Measurements from ENCODE around the gene LGALS1. TPM values are rescaled to one million over a fixed set of nuclear protein-coding genes. Genes with fewer than 3 reads are reported as not detected.
A peak's percentile ranks its signal among the peaks of the same experiment; 100 is the strongest.

LGALS1 gene
- total and polyA plus RNA-seq, 9 of the 15 experiments (the other 6 are each of a cell fraction or from before 2014, with no cell fraction given): 160 to 800 (median 330) TPM

- TF ChIP-seq ZNF318 (IDR thresholded peaks at IDR 0.05; ENCODE audit: borderline replicate concordance in 1 of 2, low read depth in 1 of 2): no peak
Measured at GRCh38 chr22:37715760-37716159, 40.3 kb downstream of the LGALS1 start (continued).

GRCh38 chr22:37716708-37717107 lies 41.3 kb downstream of the LGALS1 start:
- BruUV-seq (replicated peaks): TSS peak; percentile 98
- ChIA-PET POLR2A (no interaction called here), CTCF (ENCODE audit: low intra/inter-chr PET ratio) (no interaction called here)
- no peak overlapping the region for H3K4me3 ChIP-seq
- no peak overlapping the region for H3K9ac ChIP-seq (ENCODE audit: insufficient read depth in 1 of 2, low read depth in 2 of 2, low read length in 2 of 2)
- H2AFZ ChIP-seq (ENCODE audit: low read depth, low read length): no peak overlapping the region
- TF ChIP-seq SRF (CRISPR knock-in tag; IDR thresholded peaks at IDR 0.05) (no peak), SMARCA4 (IDR thresholded peaks at IDR 0.05) (no peak), SREBF2 (CRISPR knock-in tag; IDR thresholded peaks at IDR 0.05) (no peak), SOX6 (IDR thresholded peaks at IDR 0.05) (no peak), TEAD2 (tag; IDR thresholded peaks at IDR 0.05) (no peak), HNRNPK (IDR thresholded peaks at IDR 0.05; ENCODE audit: low read depth, low read length, poor library complexity, severe bottlenecking) (no peak)
- no peaks in the 10 kb centered on the region for H3K79me2 ChIP-seq (ENCODE audit: control insufficient read depth, insufficient read depth, low read length)
- no peak for FAIRE-seq
- no peaks in the 10 kb centered on the region for H3K27me3 ChIP-seq (ENCODE audit: control insufficient read depth in 2 of 2, insufficient read depth in 2 of 2, low read length in 2 of 2)
- H4K20me1 ChIP-seq (replicated peaks; ENCODE audit: control insufficient read depth, insufficient read depth, low read length): no peaks in the 10 kb centered on the region
- intact Hi-C loops (cut with micrococcal nuclease): no loop called here
- H3K9me1 ChIP-seq (ENCODE audit: control insufficient read depth, insufficient read depth, low read length): no peaks in the 10 kb centered on the region
- no peak overlapping the region for H3K4me2 ChIP-seq (ENCODE audit: insufficient read depth, low read length)
- ATAC-seq: no peak
- H3K36me3 ChIP-seq (ENCODE audit: control insufficient read depth, insufficient read depth, low read length): no peaks in the 10 kb centered on the region
- no peaks in the 10 kb centered on the region for H3K9me3 ChIP-seq (replicated peaks; ENCODE audit: control insufficient read depth, insufficient read depth, low read depth, low read length)
- H3K4me1 ChIP-seq (replicated peaks in 1 of 2; ENCODE audit: control insufficient read depth in 2 of 2, insufficient read depth in 2 of 2, low read length in 2 of 2): peaks cover 0 to 4% of the 10 kb centered on the region in 2 experiments; a peak in 2 of 5 replicates
- no peak for DNase-seq (ENCODE audit: extremely low read depth in 1 of 4, low spot score in 3 of 4)
- in situ Hi-C loops (cut with MboI): no loop called here
- WGBS (ENCODE audit: insufficient coverage, low coverage, missing lambda C conversion rate): 70% methylated on average over 8 of the region's 9 CpGs
- H3K27ac ChIP-seq (ENCODE audit: extremely low read depth, low read depth, low read length): no peak overlapping the region

Data from K562 (cell line).